Esophagus squamous epithelium (tissue), 4 donors: Measurements from ENCODE around the gene MDGA2.

ENCODE experiments used
- CTCF ChIP-seq, 6 experiments: fragments of 450-650 bp in 4 of 6; fragments of 200-600 bp in 2 of 6; sonication (generic) in 2 of 6; IDR thresholded peaks; one replicate each; pipeline ENCODE4 v1.5.1; 2016 to 2019; ENCODE audit warnings: antibody characterized with exemption in 6 of 6, mild to moderate bottlenecking in 4 of 6, moderate library complexity in 4 of 6
- POLR2A ChIP-seq, 4 donors: fragments of 450-650 bp; IDR thresholded peaks; one replicate each; pipeline ENCODE4 v1.6.1; 2017; ENCODE audit warnings: antibody characterized with exemption in 4 of 4, mild to moderate bottlenecking in 4 of 4, moderate library complexity in 3 of 4

GRCh38 chr14:47637753-47638152 is 37.7 kb downstream of the MDGA2 start:
- no peak for TF ChIP-seq CTCF (IDR thresholded peaks at IDR 0.05)
- no peak for TF ChIP-seq POLR2A (IDR thresholded peaks at IDR 0.05)
